ENCODE results near the gene PLTP. TPM values are rescaled to one million over a fixed set of nuclear protein-coding genes. Genes with fewer than 3 reads are reported as not detected.
A peak's percentile ranks its signal among the peaks of the same experiment; 100 is the strongest.

Gene PLTP
- total and polyA plus RNA-seq, 2 of the 13 experiments (the other 11 are each of a cell fraction or from before 2014, with no cell fraction given): 16.9 to 28.6 TPM

DNA sequence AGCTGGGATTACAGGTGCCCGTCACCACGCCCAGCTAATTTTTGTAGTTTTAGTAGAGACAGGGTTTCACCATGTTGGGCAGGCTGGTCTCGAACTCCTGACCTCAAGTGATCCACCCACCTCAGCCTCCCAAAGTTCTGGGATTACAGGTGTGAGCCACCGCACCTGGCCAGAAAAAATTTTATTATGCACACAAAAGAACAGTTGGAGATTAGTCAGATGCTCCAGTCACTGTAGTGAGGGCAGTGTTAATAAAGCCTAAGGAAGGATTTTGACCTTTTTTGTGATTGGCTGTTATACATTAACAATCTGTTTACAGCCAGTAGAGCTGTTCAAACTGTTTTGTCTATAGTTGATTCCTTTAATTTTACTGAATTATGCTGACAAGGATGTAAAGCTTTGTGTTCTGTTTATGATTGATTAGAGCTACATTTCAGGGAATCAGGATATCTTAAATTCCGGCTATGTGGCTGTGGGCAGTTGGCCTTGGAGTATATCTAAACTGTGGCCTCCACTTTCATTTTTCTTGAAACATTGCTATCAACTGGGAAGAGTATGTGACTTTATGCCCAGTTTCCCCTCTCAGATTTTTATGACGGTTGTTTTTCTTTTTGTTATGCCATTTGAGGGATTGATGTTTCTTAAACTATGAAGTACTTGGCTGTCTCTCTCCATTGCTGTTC is 44.7 kb downstream of the PLTP start (continued):
- TF ChIP-seq FOXP1 (IDR thresholded peaks at IDR 0.05) (no peak), FOXP1 (CRISPR knock-in tag; IDR thresholded peaks at IDR 0.05) (0 out of 2 replicates have a peak, but pooled peaks have one; percentile 6), KDM1A (CRISPR knock-in tag; IDR thresholded peaks at IDR 0.05) (no peak), TP53 (CRISPR knock-in tag; conservative IDR thresholded peaks at IDR 0.05) (no peak), ZMAT3 (CRISPR knock-in tag; conservative IDR thresholded peaks at IDR 0.05) (no peak), HDAC1 (CRISPR knock-in tag; IDR thresholded peaks at IDR 0.05) (0 out of 2 replicates have a peak, but pooled peaks have one; percentile 38), NR1H2 (CRISPR knock-in tag; IDR thresholded peaks at IDR 0.05; ENCODE audit: borderline replicate concordance, low read depth) (no peak), ZNF563 (CRISPR knock-in tag; IDR thresholded peaks at IDR 0.05) (no peak), ZNF33B (CRISPR knock-in tag; IDR thresholded peaks at IDR 0.05) (no peak), ISX (CRISPR knock-in tag; conservative IDR thresholded peaks at IDR 0.05) (no peak), ZNF790 (CRISPR knock-in tag; IDR thresholded peaks at IDR 0.05; ENCODE audit: borderline replicate concordance) (no peak), KDM4B (CRISPR knock-in tag; IDR thresholded peaks at IDR 0.05) (no peak), ZFP37 (CRISPR knock-in tag; IDR thresholded peaks at IDR 0.05; ENCODE audit: borderline replicate concordance) (no peak), CBX1 (IDR thresholded peaks at IDR 0.05; ENCODE audit: low read depth) (no peak), RCOR2 (CRISPR knock-in tag; IDR thresholded peaks at IDR 0.05) (no peak), MED8 (CRISPR knock-in tag; IDR thresholded peaks at IDR 0.05; ENCODE audit: insufficient replicate concordance) (no peak)
- TF ChIP-seq, protein P1, sequence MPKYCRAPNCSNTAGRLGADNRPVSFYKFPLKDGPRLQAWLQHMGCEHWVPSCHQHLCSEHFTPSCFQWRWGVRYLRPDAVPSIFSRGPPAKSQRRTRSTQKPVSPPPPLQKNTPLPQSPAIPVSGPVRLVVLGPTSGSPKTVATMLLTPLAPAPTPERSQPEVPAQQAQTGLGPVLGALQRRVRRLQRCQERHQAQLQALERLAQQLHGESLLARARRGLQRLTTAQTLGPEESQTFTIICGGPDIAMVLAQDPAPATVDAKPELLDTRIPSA (CRISPR knock-in tag; IDR thresholded peaks at IDR 0.05; ENCODE audit: borderline replicate concordance): no peak
- TF ChIP-seq, protein P2, sequence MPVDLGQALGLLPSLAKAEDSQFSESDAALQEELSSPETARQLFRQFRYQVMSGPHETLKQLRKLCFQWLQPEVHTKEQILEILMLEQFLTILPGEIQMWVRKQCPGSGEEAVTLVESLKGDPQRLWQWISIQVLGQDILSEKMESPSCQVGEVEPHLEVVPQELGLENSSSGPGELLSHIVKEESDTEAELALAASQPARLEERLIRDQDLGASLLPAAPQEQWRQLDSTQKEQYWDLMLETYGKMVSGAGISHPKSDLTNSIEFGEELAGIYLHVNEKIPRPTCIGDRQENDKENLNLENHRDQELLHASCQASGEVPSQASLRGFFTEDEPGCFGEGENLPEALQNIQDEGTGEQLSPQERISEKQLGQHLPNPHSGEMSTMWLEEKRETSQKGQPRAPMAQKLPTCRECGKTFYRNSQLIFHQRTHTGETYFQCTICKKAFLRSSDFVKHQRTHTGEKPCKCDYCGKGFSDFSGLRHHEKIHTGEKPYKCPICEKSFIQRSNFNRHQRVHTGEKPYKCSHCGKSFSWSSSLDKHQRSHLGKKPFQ (CRISPR knock-in tag; IDR thresholded peaks at IDR 0.05; ENCODE audit: insufficient replicate concordance): no peak
- TF ChIP-seq, protein P3, sequence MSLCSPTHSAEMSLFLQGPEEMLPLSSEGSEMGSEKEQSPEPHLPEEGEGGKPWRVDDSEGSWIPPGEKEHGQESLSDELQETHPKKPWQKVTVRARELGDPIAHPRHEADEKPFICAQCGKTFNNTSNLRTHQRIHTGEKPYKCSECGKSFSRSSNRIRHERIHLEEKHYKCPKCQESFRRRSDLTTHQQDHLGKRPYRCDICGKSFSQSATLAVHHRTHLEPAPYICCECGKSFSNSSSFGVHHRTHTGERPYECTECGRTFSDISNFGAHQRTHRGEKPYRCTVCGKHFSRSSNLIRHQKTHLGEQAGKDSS (CRISPR knock-in tag; IDR thresholded peaks at IDR 0.05; ENCODE audit: borderline replicate concordance, low read depth): no peak
- TF ChIP-seq, protein P4, sequence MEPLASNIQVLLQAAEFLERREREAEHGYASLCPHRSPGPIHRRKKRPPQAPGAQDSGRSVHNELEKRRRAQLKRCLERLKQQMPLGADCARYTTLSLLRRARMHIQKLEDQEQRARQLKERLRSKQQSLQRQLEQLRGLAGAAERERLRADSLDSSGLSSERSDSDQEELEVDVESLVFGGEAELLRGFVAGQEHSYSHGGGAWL (CRISPR knock-in tag; IDR thresholded peaks at IDR 0.05): no peak
- TF ChIP-seq, protein P5, sequence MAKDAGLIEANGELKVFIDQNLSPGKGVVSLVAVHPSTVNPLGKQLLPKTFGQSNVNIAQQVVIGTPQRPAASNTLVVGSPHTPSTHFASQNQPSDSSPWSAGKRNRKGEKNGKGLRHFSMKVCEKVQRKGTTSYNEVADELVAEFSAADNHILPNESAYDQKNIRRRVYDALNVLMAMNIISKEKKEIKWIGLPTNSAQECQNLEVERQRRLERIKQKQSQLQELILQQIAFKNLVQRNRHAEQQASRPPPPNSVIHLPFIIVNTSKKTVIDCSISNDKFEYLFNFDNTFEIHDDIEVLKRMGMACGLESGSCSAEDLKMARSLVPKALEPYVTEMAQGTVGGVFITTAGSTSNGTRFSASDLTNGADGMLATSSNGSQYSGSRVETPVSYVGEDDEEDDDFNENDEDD (CRISPR knock-in tag; IDR thresholded peaks at IDR 0.05; ENCODE audit: borderline replicate concordance): no peak
- TF ChIP-seq, protein P6, sequence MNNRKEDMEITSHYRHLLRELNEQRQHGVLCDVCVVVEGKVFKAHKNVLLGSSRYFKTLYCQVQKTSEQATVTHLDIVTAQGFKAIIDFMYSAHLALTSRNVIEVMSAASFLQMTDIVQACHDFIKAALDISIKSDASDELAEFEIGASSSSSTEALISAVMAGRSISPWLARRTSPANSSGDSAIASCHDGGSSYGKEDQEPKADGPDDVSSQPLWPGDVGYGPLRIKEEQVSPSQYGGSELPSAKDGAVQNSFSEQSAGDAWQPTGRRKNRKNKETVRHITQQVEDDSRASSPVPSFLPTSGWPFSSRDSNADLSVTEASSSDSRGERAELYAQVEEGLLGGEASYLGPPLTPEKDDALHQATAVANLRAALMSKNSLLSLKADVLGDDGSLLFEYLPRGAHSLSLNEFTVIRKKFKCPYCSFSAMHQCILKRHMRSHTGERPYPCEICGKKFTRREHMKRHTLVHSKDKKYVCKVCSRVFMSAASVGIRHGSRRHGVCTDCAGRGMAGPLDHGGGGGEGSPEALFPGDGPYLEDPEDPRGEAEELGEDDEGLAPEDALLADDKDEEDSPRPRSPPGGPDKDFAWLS (CRISPR knock-in tag; IDR thresholded peaks at IDR 0.05; ENCODE audit: borderline replicate concordance): no peak
- TF ChIP-seq, protein P7, sequence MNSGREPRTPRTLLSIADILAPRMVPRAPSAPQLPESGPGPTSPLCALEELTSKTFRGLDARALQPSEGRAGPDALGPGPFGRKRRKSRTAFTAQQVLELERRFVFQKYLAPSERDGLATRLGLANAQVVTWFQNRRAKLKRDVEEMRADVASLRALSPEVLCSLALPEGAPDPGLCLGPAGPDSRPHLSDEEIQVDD (CRISPR knock-in tag; IDR thresholded peaks at IDR 0.05; ENCODE audit: borderline replicate concordance): no peak

Measured in HepG2 (cell line).